Measurements from ENCODE around the gene GGA2. TPM values are rescaled to one million over a fixed set of nuclear protein-coding genes. Genes with fewer than 3 reads are reported as not detected.
A peak's percentile ranks its signal among the peaks of the same experiment; 100 is the strongest.
"Not testable (repeated sequence)": the region's sequence is repeated elsewhere in the genome, so short reads cannot be mapped to it uniquely, and the experiment has no call there.

The GGA2 gene
- total RNA-seq, 3 donors from 2014 or later = 37.9 to 62.6 (median 47.6) TPM

DNA sequence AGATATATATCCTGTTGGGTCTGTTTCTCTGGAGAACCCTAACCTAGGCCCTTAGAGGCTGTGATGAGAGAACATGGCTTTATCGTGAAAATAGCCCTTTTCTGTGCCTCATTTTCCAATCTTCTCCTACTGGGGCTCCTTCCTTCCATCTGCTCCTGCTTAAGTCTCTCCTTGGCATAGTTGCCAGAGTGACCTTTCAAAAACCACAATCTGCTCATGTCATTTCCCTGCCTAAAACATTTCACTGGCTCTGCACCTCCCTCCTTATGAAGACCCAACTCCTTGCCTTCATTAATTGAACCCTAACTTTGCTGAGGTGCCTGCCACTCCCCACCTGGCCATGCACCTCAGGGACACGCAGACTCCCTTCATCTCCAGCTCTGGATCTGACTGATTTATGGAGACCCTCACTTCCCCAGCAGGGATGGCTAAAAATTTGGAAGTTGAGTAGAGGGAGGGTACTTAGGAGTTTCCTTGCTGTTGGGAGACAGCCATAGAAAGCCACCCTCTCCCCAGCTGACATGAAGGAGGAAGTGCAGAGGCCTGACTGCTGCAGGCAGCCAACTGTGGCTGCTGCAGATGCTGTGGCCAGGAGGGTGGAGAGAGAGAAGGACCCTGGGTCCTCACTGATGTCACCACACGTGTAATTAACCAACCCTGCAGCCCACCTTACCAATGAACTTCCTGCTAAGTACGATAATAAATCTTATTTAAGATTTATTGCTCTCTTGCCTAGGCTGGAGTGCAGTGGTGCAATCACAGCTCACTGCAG, 6.3 kb upstream of the GGA2 start:
- DNase-seq = peak in 1 of 3 donors; percentile 54
- Histone ChIP-seq H3K36me3 (ENCODE audit: low read depth) (no peaks in the 10 kb centered on the region), H3K4me3 (no peak overlapping the region), H3K9me3 (no peaks in the 10 kb centered on the region), H3K4me1 (ENCODE audit: low read depth) (no peaks in the 10 kb centered on the region)
- intact Hi-C loops (cut with DNase I, micrococcal nuclease) = no loop called here
- no peak for TF ChIP-seq CTCF (IDR thresholded peaks at IDR 0.05)
- peak; percentile 69 for ATAC-seq

- no peak overlapping the region for H3K4me3 ChIP-seq
- no peaks in the 10 kb centered on the region for H3K9me3 ChIP-seq
- H3K4me1 ChIP-seq (ENCODE audit: low read depth) = no peaks in the 10 kb centered on the region
- no peak for ATAC-seq
- no peak for DNase-seq
- intact Hi-C loops (cut with DNase I, micrococcal nuclease) = no loop called here
- TF ChIP-seq CTCF (IDR thresholded peaks at IDR 0.05) = no peak
- H3K36me3 ChIP-seq (ENCODE audit: low read depth) = no peaks in the 10 kb centered on the region
Measured at GRCh38 chr16:23515881-23516280, 5.6 kb upstream of the GGA2 start.

DNA sequence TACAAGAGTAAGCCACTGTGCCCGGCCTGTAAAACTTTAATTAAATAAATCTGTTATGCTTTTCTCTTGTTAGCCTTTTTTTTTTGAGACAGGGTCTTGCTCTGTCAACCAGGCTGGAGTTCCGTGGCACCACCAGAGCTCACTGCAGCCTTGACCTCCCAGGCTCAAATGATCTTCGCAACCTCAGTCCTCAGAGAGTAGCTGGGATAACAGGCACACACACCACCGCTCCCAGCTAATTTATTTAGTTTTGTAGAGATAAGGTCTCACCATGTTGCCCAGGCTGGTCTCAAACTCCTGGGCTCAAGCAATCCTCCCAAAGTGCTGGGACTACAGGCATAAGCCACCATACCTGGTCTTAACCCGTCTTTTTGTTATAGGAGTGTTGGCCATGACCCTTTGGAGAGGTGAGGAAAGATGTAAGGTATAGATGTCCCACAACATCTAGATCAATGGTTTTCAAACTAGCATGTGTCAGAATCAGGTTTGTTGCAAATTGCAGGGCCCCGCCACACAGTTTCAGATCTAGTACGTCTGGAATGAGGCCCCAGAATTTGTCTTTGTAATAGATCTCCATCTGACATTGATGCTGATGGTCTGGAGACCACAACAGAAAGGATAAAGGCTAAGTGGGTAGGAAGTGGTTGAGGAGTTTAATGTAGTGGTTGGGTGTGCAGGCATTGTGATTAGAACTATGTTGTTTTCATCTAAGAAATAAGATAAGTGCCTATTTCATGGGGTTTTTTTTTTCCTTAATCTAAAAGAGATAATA, 4.3 kb upstream of the GGA2 start:
- Histone ChIP-seq H3K36me3 (ENCODE audit: low read depth) (no peaks in the 10 kb centered on the region), H3K4me1 (ENCODE audit: low read depth) (no peaks in the 10 kb centered on the region), H3K9me3 (no peaks in the 10 kb centered on the region), H3K4me3 (no peak overlapping the region)
- intact Hi-C loops (cut with DNase I, micrococcal nuclease) = no loop called here
- ATAC-seq (no peak), DNase-seq (no peak)
- TF ChIP-seq CTCF (IDR thresholded peaks at IDR 0.05) = no peak

DNA sequence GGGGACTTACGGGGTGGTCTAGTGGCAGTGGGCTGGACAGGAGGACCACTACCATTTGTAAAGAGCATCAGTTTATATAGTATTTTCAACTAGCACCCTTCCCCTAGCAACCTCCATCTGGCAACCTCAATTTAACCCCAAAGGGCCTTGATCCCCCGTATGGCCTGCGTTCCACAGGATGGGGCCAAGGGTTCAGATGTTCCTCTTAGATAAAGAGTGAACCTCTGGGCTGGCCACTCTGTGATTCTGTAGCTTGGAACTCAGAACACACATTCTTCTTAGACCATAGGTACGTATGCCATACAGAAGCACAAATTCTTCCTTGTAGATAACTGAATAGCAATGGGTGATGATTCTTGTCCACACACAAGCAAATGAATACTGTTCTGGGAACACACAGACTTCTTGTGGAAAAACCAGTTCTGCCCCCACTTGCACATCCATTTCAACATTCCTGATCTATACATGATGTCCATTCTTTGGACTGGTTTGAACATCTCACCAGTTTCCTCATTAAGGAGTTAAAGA, 1.9 kb upstream of the GGA2 start:
- ATAC-seq (no peak), DNase-seq (no peak)
- Histone ChIP-seq H3K4me1 (ENCODE audit: low read depth) (peaks cover 13% of the 10 kb centered on the region), H3K36me3 (ENCODE audit: low read depth) (no peaks in the 10 kb centered on the region), H3K9me3 (no peaks in the 10 kb centered on the region), H3K4me3 (no peak overlapping the region)
- intact Hi-C loops (cut with DNase I, micrococcal nuclease) = no loop called here
- TF ChIP-seq CTCF (IDR thresholded peaks at IDR 0.05) = no peak

DNA sequence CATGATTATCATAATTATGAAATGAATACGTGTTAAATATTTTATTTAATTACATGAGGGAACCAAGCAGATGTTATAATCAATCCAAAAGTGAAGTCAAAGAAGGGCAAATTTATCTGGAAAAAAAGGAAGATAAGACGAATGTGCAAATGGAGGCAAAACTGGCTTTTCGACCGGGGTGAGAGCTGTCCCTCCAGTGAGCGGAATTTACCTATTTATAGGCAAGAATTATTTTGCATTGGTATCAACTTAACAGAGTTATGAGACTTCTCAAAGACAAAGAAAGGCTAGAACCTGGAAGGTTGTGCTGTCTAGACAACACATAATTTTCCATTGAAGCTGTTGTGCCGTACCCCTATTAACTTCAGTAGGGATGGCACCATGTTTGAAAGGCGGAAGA, 1.4 kb upstream of the GGA2 start:
- DNase-seq = no peak
- Histone ChIP-seq H3K4me3 (no peak overlapping the region), H3K36me3 (ENCODE audit: low read depth) (no peaks in the 10 kb centered on the region), H3K4me1 (ENCODE audit: low read depth) (peaks cover 13% of the 10 kb centered on the region), H3K9me3 (no peaks in the 10 kb centered on the region)
- ATAC-seq = no peak
- TF ChIP-seq CTCF (IDR thresholded peaks at IDR 0.05) = no peak
- intact Hi-C loops (cut with DNase I, micrococcal nuclease) = no loop called here

- ATAC-seq; H3K9me3 ChIP-seq; DNase-seq; intact Hi-C loops (cut with DNase I, micrococcal nuclease); H3K4me3 ChIP-seq; H3K36me3 ChIP-seq (ENCODE audit: low read depth): not testable (repeated sequence)
- peaks cover 13% of the 10 kb centered on the region for H3K4me1 ChIP-seq (ENCODE audit: low read depth)
Measured at GRCh38 chr16:23510915-23511270, 599 bp upstream of the GGA2 start.

All from mucosa of descending colon (tissue), 3 donors.